Measurements from ENCODE around the gene MAGI1. TPM values are rescaled to one million over a fixed set of nuclear protein-coding genes. Genes with fewer than 3 reads are reported as not detected.

The MAGI1 gene
- total RNA-seq, 2 donors from 2014 or later, result 23.4 to 41.4 TPM

DNA sequence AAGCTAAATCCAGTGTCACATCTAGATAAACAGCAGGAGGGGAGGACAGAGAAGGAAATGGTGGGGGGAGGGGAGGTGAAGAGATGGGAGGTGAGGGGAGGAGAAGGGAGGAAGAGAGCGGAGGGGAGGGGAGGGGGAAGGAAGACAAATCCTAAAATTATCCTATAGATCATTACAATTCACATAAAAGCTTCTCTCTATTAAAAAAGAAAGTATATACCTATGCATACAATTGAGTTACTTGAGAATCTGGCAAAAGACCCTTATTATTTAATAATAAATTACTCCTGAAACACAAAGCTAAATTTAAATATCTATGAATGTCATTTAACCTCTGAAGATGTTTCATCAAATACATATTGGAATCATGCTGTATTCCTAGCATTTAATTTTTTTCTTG, 303.9 kb downstream of the MAGI1 start:
- H3K9ac ChIP-seq (ENCODE audit: low read depth in 2 of 2, low read length in 2 of 2), result no peak overlapping the region
- no peaks in the 10 kb centered on the region for H3K27me3 ChIP-seq

DNA sequence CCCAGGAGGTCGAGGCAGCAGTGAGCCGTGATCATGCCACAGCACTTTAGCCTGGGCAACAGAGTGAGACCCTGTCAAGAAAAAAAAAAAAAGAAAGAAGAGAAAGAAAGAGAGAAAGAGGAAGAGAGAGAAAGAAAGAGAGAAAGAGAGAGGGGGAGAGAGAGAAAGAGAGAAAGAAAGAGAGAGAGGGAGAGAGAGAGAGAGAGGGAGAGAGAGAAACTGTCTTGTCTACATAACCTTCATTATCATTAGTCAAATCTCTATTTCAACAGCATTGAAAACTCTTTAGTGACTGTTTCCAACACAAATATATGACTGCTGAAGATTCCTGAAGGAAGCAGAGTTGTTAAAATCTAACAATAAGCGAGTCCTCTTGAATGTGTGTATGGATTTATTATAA, 304.3 kb downstream of the MAGI1 start:
- Histone ChIP-seq H3K36me3 (no peaks in the 10 kb centered on the region), H3K9me3 (no peaks in the 10 kb centered on the region), H3K27ac (no peak overlapping the region), H3K4me1 (no peaks in the 10 kb centered on the region), H3K9ac (ENCODE audit: low read depth in 2 of 2, low read length in 2 of 2) (no peak overlapping the region), H3K27me3 (no peaks in the 10 kb centered on the region), H3K4me3 (no peak overlapping the region)
- TF ChIP-seq, protein P1, sequence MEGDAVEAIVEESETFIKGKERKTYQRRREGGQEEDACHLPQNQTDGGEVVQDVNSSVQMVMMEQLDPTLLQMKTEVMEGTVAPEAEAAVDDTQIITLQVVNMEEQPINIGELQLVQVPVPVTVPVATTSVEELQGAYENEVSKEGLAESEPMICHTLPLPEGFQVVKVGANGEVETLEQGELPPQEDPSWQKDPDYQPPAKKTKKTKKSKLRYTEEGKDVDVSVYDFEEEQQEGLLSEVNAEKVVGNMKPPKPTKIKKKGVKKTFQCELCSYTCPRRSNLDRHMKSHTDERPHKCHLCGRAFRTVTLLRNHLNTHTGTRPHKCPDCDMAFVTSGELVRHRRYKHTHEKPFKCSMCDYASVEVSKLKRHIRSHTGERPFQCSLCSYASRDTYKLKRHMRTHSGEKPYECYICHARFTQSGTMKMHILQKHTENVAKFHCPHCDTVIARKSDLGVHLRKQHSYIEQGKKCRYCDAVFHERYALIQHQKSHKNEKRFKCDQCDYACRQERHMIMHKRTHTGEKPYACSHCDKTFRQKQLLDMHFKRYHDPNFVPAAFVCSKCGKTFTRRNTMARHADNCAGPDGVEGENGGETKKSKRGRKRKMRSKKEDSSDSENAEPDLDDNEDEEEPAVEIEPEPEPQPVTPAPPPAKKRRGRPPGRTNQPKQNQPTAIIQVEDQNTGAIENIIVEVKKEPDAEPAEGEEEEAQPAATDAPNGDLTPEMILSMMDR (IDR thresholded peaks at IDR 0.05), result no peak
- DNase-seq, result no peak
- intact Hi-C loops (cut with DNase I), result loop anchor here (10.0 kb wide), 3 partner anchors 300 to 1200 kb away; no protein-coding TSS in a partner anchor

More for the DNA sequence above, 303.9 kb downstream of the MAGI1 start:
- Histone ChIP-seq H3K27ac (no peak overlapping the region), H3K4me1 (no peaks in the 10 kb centered on the region), H3K36me3 (no peaks in the 10 kb centered on the region), H3K9me3 (no peaks in the 10 kb centered on the region), H3K4me3 (no peak overlapping the region)
- intact Hi-C loops (cut with DNase I), result loop anchor here (10.0 kb wide), 3 partner anchors 300 to 1200 kb away; no protein-coding TSS in a partner anchor
- DNase-seq, result no peak
- TF ChIP-seq, protein P1 (IDR thresholded peaks at IDR 0.05), result no peak

DNA sequence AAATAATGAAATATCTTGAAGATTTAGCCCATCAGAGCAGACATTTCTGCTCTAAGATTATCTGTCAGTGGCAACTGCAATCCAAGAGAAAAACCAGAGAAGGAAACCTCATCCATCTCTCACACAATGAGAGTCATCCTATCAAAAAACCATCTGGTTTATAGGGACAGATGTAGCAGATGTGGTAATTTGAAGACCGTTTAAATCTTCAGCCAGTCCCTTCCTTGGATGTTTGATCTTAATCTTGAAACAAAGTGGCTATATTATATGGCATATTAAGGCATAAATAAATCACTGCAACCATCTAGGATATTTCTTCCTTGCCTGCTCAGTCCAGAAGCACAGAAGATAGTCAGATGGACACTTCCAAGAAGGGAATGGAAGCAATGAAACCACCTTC, 305.3 kb downstream of the MAGI1 start:
- H3K27ac ChIP-seq, result no peak overlapping the region
- intact Hi-C loops (cut with DNase I), result loop anchor here (10.0 kb wide), 3 partner anchors 299 to 1199 kb away; no protein-coding TSS in a partner anchor
- H3K9me3 ChIP-seq, result no peaks in the 10 kb centered on the region

DNA sequence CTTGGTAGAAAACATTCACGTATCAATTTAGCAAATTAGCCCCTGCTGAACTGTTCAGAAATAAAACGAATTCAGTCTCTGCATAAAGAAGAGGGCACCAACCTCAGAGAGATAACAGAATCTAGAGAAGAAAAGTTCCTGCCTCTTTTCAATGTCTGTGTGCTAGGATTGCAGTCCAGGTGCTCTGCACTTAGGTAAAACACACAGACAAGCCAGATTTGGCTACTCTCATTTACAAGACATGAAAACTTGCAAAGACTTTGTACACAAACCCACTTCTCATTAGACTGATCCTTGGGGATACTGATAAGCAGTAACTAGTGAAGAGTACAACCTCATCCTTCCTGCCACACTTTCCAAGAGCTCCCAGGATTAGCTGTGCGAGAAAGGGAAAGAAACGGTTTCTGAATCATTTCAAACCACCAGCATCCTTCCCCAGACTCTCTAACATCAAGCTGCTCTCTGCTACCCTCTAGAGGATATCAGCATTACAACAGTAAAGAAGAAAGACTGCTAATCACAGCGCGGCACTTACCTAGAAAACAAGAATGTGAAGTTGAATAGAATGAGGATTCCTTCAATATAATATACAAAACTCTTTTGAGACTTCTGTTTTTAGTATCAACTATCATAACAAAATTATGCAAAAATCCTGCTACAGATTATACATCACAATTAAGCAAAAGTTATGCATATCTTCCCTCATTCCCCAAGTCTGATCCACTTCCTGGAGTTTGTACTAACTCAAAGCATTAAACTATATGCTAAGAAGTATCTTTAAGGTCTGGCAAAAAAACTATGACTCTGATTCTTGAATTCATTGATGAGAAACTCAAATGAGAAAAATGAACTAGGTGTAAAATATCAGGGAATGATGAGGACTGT, 306.4 kb downstream of the MAGI1 start:
- Histone ChIP-seq H3K9ac (ENCODE audit: low read depth in 2 of 2, low read length in 2 of 2) (no peak overlapping the region), H3K9me3 (no peaks in the 10 kb centered on the region), H3K4me1 (no peaks in the 10 kb centered on the region), H3K27me3 (no peaks in the 10 kb centered on the region), H3K27ac (no peak overlapping the region), H3K36me3 (no peaks in the 10 kb centered on the region), H3K4me3 (no peak overlapping the region)
- TF ChIP-seq, protein P1 (IDR thresholded peaks at IDR 0.05), result peak; percentile 62
- DNase-seq, result peak; percentile 30
- intact Hi-C loops (cut with DNase I), result loop anchor here (10.0 kb wide), 3 partner anchors 297 to 1197 kb away; no protein-coding TSS in a partner anchor

More for the DNA sequence above, 305.3 kb downstream of the MAGI1 start:
- Histone ChIP-seq H3K4me1 (no peaks in the 10 kb centered on the region), H3K4me3 (no peak overlapping the region), H3K36me3 (no peaks in the 10 kb centered on the region), H3K9ac (ENCODE audit: low read depth in 2 of 2, low read length in 2 of 2) (no peak overlapping the region), H3K27me3 (no peaks in the 10 kb centered on the region)
- TF ChIP-seq, protein P1 (IDR thresholded peaks at IDR 0.05), result no peak
- DNase-seq, result no peak

DNA sequence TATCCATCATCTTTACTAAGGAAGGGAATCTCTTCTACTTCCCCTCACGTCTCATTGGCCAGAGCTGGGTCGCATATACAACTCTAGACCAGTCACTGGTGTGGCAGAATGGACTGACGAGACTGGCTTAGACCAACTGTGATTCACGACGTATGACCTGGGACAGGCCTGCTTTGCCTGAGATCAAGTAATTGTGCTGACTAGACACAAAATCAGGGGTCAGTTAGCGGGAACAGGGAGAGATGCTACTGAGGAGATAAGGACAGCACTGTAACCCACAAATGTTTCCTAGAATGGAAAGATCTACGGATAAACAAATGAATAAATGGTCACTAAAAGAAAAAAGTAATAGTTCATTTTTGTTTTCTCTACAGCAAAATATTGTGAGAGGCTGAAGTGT, 308.3 kb downstream of the MAGI1 start:
- no peaks in the 10 kb centered on the region for H3K27me3 ChIP-seq
- H3K4me3 ChIP-seq, result no peak overlapping the region
- H3K27ac ChIP-seq, result no peak overlapping the region
- TF ChIP-seq, protein P1 (IDR thresholded peaks at IDR 0.05), result no peak
- intact Hi-C loops (cut with DNase I), result loop anchor here (10.0 kb wide), 3 partner anchors 296 to 1196 kb away; no protein-coding TSS in a partner anchor
- DNase-seq, result no peak
- no peaks in the 10 kb centered on the region for H3K4me1 ChIP-seq
- H3K9me3 ChIP-seq, result no peaks in the 10 kb centered on the region
- no peak overlapping the region for H3K9ac ChIP-seq (ENCODE audit: low read depth in 2 of 2, low read length in 2 of 2)
- no peaks in the 10 kb centered on the region for H3K36me3 ChIP-seq

All from colonic mucosa (tissue), 4 donors.